Ecto neural progenitor cell (in vitro differentiated cells): ENCODE results near the gene FCRL6.

Experiments used
- DNase-seq: peaks from one replicate; pipeline ENCODE4 v3.0.0-alpha.2; 2018; ENCODE audit warnings: low spot score

Gene FCRL6

GRCh38 chr1:159802111-159802510 lies at the start of gene FCRL6:
FCRL6 (plus strand) TSS chr1:159802360; CDS start chr1:159802425, 65 bp downstream.
- DNase-seq, result no peak

- no peak for DNase-seq
These were observed 48.8 kb upstream of the FCRL6 start for GRCh38 chr1:159753386-159753785.

- no peak for DNase-seq
These were observed 46.6 kb upstream of the FCRL6 start for GRCh38 chr1:159755451-159756007.

- DNase-seq, result no peak
These were observed 45.8 kb upstream of the FCRL6 start for GRCh38 chr1:159756397-159756796.

- DNase-seq, result no peak
These were observed 38.5 kb upstream of the FCRL6 start for GRCh38 chr1:159763686-159764085.

GRCh38 chr1:159765806-159766205 lies 36.4 kb upstream of the FCRL6 start:
- DNase-seq, result no peak

- no peak for DNase-seq
These were observed 30.8 kb upstream of the FCRL6 start for GRCh38 chr1:159771127-159771895.

- DNase-seq, result no peak
These were observed 27.7 kb upstream of the FCRL6 start for GRCh38 chr1:159774465-159774864.

- no peak for DNase-seq
These were observed 26.4 kb upstream of the FCRL6 start for GRCh38 chr1:159775716-159776115.

GRCh38 chr1:159778266-159778665 lies 23.9 kb upstream of the FCRL6 start:
- DNase-seq, result no peak

- no peak for DNase-seq
These were observed 22.7 kb upstream of the FCRL6 start for GRCh38 chr1:159779403-159779851.

- peak; percentile 98 for DNase-seq
These were observed 21.3 kb upstream of the FCRL6 start, which contains the start of gene DUSP23 for GRCh38 chr1:159780583-159781582. DUSP23 (plus strand) TSS chr1:159780962; CDS start chr1:159781101, 139 bp downstream.

GRCh38 chr1:159781992-159782391 lies 20.2 kb upstream of the FCRL6 start:
- DNase-seq, result no peak

GRCh38 chr1:159783724-159784123 lies 18.4 kb upstream of the FCRL6 start:
- DNase-seq, result no peak

GRCh38 chr1:159786465-159786864 lies 15.7 kb upstream of the FCRL6 start:
- DNase-seq, result no peak

GRCh38 chr1:159786966-159787365 lies 15.2 kb upstream of the FCRL6 start:
- no peak for DNase-seq

- DNase-seq, result no peak
These were observed 11.8 kb upstream of the FCRL6 start for GRCh38 chr1:159790237-159790917.

GRCh38 chr1:159791031-159791430 lies 11.1 kb upstream of the FCRL6 start:
- DNase-seq, result no peak

GRCh38 chr1:159791461-159791860 lies 10.7 kb upstream of the FCRL6 start:
- no peak for DNase-seq

- no peak for DNase-seq
These were observed 6.6 kb upstream of the FCRL6 start for GRCh38 chr1:159795534-159795933.

GRCh38 chr1:159798893-159799292 lies 3.3 kb upstream of the FCRL6 start:
- peak; percentile 64 for DNase-seq
